ENCODE results near the gene CALHM1.
"Not testable (repeated sequence)": the region's sequence is repeated elsewhere in the genome, so short reads cannot be mapped to it uniquely, and the experiment has no call there.

Gene CALHM1

GRCh38 chr10:103458720-103459119 lies at the start of gene CALHM1:
Gene CALHM1 (minus strand): TSS chr10:103458900. CDS start chr10:103458751, 149 bp downstream.
- DNase-seq: no peak

DNA sequence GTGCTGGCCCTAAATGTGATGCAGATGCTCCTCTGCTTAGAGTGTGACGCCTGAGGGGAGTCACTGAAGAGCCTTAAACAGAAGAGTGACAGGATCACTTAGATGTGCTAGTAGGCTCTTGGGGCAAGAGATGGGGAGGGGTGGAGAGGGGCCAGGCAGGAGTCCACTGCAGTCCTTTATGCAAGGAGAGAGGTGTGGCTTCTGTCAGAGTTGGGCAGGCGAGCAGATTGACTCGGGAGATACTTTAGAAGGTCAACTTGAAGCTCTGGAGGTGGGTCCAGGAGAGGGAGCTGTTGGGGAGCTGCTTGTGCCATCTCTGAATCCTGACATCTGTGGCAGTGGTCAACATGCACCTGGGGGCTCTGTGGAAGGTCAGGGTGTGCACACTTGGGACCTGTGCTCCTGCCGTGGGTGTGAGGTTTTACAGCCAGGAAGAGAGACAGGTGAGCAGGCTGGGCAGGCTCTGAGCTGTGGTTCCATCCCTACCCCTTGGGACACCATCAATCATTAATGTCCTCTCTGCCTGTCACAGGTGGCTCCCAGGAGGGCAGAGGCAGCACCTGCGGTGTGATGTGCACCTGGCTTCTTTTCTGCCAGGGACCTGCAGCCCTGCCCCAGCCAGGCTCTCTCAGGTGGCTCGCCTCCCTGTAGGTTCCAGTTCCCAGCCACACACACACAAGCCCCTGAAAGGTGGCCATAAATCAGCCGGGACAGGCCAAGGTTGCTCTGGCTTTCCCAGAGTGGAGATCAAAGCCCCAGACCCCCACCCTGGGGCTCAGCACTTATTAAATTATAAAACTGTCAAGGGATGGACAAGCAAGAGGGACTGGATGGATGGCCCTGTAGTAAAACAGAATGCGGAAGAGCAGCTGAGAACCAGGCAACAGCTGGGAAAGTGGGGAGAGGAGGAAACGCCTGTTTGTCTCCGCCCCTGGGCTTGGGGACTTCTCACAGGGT lies 48.8 kb upstream of the CALHM1 start:
- DNase-seq: no peak

GRCh38 chr10:103506061-103506460 lies 47.4 kb upstream of the CALHM1 start:
- no peak for DNase-seq

GRCh38 chr10:103504181-103504783 lies 45.6 kb upstream of the CALHM1 start:
- DNase-seq: peak; percentile 71

DNA sequence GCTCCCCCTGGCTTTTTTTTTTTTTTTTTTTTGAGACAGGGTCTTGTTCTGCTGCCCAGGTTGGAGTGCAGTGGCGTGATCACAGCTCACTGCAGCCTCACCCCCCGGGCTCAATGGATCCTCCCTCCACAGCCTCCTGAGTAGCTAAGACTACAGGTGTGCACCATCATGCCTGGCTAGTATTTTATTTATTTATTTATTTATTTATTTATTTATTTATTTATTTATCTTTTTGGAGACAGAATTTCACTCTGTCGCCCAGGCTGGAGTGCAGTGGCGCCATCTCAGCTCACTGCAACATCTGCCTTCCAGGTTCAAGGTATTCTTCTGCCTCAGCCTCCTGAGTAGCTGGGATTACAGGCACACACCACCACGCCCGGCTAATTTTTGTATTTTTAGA lies 45.1 kb upstream of the CALHM1 start:
- not testable (repeated sequence) for DNase-seq

DNA sequence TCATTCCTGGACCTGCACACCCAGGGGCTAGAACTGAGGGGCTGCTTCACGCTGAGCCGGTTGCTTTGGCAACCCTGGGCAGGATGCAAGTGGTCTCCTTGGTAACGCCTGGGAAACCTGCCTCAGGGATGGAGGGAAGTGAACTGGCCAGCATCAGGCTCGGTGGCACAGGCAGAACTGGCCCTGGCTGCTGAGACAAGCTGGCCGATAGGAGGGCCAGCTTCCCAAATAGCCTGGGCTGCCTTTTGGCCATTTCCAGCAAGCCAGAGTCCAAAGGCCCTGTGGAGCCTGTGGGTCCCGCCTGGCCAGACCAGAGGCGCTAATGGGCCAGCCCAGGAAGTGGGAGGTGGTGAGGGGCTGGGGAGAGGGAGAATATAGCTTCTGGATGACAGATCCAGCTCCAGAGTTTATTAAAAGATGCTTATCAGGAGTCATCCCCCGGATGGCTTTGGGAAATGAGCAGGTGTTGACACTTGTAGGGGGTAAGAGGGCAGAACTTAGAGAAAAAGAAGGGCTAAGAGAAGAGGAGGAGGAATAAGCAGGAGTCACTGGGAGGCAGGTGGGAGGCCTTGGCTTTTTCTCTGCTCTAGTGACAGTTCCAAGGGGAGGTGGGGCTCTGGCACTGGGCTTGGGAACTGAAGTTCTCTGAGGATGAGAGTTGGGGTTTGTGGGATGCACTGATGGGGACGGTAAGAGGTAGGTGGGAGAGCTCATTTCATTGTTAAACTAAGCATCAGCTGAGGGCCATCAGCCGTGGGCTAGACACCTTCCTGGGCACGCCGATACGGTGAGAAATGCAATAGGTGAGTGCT lies 44.4 kb upstream of the CALHM1 start:
- no peak for DNase-seq

- no peak for DNase-seq
These were observed 42.5 kb upstream of the CALHM1 start for GRCh38 chr10:103501186-103501585.

GRCh38 chr10:103500481-103500880 lies 41.8 kb upstream of the CALHM1 start:
- peak; percentile 15 for DNase-seq

DNA sequence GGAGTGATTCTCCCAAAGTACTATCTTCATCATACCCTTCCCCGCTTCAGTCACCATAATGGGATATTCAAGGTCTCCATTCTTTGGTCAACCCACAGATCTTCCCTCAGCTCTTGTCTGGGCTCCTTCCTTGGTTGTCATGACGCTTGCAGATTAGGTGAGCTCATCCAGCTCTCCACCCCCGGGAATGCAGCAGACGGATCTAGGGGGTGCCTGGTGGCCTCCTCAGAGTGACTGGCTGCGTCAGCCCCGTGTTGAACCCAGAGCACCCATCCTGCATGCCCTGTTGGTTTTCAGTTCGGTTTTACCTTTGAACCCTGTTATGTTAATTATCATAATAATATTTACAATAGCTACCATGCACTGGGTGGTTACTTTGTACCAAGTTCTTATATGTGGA lies 41.2 kb upstream of the CALHM1 start:
- no peak for DNase-seq

DNA sequence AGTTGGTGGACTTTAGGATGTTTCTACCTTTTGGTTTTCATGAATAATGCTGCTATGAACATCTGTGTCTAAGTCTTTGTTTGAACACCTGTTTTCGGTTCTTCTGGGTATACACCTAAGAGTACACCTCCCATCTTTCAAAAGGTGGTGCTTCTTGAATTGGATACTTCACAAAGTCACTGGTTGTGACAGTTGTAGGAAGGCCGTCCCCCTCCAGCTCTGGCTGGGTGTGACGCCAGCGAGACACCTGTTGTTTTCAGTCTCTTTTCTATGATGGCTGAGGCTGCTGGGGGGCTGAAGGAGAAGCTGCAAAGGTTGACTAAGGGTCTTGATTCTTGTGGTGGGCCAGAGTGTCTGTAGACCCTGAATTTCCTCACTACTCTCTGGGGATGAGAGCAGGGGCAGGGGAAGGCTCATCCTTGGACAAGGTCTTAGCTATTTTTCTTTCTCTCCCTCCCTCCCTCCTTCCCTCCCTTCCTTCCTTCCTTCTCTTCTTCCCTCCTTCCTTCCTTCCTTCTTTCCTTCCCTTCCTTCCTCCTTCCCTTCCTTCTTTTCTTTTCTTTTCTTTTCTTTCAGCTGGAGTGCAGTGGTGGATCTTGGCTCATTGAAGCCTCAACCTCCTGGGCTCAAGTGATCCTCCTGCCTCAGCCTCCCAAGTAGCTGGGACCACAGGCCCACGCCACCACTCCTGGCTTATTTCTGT lies 40.4 kb upstream of the CALHM1 start:
- DNase-seq: no peak

DNA sequence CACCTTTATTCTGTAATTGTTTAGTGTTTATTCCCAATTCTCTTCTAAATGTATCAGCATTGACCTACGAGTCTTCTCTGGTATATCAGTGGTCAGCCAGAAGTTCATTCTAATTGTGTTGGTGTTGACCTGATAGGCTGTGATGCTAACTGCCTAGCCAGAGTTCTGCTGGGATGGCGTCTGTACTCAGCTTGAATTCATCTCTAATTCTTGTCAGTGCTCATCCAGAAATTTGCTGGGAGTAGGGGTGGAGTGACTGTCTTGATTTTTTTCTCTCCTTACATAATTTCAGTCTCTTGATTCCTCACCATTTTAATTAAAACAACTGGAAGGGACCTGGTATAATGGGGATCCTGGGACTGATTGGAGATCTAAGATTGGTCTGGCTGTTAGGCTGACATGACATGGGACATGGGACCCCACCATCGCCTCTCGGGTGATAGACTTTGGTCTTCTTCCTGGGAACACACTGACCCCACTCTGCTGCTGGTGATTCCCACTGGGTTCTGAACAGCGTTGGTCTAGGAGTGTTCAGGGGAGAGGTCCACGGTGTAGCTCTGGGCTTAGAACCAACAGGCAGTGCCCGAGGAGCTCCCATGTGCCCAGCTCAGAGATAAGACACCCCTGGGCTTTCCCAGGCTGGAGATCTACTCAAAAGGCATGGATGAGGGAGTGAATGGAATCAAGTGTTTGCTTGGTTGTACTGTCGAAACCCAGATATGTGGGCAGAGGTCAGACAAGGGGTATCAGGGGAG lies 38.6 kb upstream of the CALHM1 start:
- no peak for DNase-seq

DNA sequence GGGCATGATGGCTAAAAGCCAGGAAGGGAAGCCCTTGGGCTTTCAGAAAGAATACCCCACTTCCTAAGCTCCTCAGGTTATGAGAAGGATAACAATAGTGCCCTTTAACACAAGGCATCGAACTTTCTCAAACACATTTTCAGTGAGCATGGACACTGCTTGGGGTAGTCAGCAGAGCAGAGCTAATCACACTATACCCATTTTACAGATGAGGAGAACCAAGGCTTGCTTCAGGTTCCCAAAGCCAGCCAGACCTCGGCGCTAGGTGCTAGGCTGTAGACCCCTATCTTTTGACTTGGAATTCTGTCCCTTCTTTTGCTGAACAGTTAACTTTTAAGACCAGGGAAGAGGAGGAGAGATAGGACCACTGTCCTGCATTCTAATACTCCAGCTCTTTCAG lies 36.6 kb upstream of the CALHM1 start:
- DNase-seq: no peak

DNA sequence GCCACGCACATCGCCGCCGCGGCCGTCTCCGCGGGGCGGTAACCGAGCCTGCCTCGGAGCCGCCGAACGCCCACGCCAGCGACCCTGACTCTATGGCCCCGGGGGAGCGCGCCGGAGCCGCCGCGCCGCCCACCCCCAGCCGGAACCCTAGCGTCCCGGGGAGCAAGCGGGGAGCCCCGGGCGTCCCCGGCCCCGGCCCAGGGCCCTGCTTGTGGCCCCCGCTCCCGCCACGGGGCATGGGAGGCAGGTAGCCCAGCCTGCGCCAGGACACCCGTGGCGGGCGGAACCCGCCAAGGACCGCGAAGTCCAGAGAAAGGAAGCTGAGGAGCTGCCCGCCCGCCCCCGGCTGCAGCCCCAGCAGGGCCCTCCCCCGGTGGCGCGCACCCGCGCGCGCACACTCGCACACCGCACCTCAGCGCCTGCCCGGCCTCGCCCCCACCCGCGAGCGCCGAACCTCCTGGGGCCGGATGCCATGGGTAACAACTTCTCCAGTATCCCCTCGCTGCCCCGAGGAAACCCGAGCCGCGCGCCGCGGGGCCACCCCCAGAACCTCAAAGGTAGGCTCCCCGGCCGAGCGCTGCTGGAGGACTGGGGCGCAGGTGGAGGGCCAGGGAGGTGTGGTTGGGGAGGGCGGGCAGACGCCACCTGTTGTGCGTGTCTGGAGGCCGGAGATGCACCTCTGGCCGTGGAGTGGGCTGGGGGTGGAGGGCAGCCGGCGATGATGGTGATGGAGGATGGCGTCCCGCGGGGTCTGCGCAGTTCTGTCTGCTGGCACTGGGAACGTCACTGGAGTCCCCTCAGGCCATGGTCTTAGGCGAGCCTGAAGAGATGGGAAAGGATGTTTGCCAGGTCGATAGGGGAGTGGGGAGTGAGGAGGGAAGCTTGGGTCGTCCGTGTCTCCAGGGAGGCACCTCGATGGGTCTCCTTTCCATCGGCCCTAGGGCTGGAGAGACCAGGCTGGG lies 35.5 kb upstream of the CALHM1 start:
- DNase-seq: peak; percentile 52

GRCh38 chr10:103493362-103493915 lies 34.7 kb upstream of the CALHM1 start, which contains the start of gene NEURL1:
Gene NEURL1 (plus strand): TSS chr10:103493705. CDS start chr10:103494388, 683 bp downstream.
- DNase-seq: peak; percentile 52

- no peak for DNase-seq
These were observed 34.1 kb upstream of the CALHM1 start for GRCh38 chr10:103492655-103493261.

DNA sequence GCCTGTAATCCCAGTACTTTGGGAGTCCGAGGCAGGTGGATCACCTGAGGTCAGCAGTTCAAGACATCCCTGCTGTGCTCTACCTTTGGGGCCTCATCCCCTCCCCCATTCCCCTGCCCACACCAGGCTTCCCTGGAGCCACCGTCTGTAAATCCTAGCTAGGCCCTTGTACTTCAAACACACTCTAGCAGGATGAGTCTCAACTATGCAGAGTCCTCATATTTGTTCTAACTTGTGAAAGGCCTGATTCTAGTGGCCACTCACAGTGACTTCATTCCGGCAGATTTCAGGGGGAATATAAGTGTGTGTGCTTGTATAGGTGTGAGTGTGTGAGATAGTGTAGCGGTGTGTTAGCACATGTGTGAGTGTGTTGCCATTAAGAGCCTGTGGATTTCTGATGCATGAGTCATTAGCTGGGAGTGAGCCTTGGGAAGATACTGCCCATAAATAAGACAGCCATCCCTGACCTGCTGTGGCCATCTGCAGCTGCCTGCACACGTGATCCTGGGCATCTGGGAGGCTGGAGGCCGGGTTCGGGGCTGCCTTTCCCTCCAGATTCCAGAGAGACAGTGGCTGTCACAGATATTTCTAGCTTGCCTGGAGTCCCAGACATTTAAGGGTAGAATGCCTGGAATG lies 33.1 kb upstream of the CALHM1 start:
- no peak for DNase-seq

GRCh38 chr10:103490986-103491314 lies 32.2 kb upstream of the CALHM1 start:
- DNase-seq: no peak

DNA sequence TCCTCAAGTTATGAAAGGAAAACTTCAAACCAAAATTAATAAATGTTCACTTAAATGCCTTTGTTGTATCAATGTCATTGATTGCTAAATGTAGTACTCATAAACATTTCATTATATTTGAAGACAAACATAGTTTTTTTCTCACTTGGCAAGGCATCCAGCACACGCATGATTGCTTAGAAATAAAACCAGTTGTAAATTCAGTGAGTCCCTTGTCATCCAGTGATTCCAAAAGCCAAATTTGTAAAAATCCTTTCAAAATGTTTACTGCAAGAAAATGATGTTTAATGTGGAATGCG lies 28.7 kb upstream of the CALHM1 start:
- no peak for DNase-seq

DNA sequence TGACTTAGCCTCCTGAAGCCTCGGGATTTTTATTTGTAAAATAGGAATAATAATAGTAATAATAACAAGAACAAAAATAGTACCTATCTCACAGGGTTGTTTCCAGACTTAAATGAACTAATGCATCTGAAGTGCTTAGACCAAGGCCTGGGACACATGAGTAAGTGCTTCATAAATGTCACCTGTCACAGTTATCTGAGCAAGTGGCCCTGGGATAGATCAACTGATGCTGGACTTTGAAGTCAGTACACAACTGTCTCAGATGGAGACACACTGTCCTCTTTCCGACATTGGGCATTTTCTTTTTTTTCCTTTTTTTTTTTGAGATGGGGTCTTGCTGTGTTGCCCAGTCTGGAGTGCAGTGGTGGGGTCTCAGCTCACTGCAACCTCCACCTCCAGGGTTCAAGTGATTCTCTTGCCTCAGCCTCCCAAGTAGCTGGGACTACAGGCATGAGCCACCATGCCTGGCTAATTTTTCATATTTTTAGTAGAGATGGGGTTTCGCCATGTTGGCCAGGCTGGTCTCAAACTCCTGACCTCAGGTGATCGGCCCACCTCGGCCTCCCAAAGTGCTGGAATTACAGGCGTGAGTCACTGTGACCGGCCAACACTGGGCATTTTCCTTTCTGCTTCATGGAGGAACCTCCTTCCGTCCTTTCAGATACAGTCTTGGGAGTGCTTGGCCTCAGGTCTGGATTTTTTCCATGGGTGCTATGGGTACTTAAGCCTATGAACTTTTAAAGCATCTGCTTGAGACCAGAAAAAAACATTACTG lies 28.1 kb upstream of the CALHM1 start:
- not testable (repeated sequence) for DNase-seq
